Body of pancreas (tissue), 4 donors: ENCODE data around the gene STX8. TPM values are rescaled to one million over a fixed set of nuclear protein-coding genes. Genes with fewer than 3 reads are reported as not detected.
"Not testable (repeated sequence)": the region's sequence is repeated elsewhere in the genome, so short reads cannot be mapped to it uniquely, and the experiment has no call there.

Source experiments
- ATAC-seq: fragments of 150-250 bp; one replicate; pipeline ENCODE4 v1.9.1; 2016
- DNase-seq, 4 donors: peaks; one replicate each; pipeline ENCODE4 v3.0.0-alpha.2; 2019
- H3K27ac ChIP-seq, 4 donors: fragments of 200-600 bp; sonication (generic); 1 replicate in 3 of 4; 2 replicates in 1 of 4; pipeline versions ENCODE4 v1.5.1 to v1.6.1; 2016 to 2019; ENCODE audit warnings: mild to moderate bottlenecking in 1 of 4, mixed read lengths in 1 of 4, moderate library complexity in 1 of 4
- H3K27me3 ChIP-seq, 2 donors: fragments of 200-600 bp; sonication (generic); one replicate each; pipeline ENCODE4 v1.6.0; 2016; ENCODE audit warnings: mild to moderate bottlenecking in 1 of 2
- H3K36me3 ChIP-seq, 2 donors: fragments of 200-600 bp; sonication (generic); replicated peaks in 1 of 2; 2 replicates each; pipeline ENCODE4 v1.5.1; 2016; ENCODE audit warnings: low read depth in 2 of 2; ENCODE audit not compliant: insufficient read depth in 1 of 2
- H3K4me1 ChIP-seq: fragments of 200-600 bp; sonication (generic); one replicate; pipeline ENCODE4 v1.6.0; 2016
- H3K4me3 ChIP-seq, 2 donors: fragments of 200-600 bp; sonication (generic); 1 replicate in 1 of 2; 2 replicates in 1 of 2; pipeline ENCODE4 v1.5.1; 2016 to 2019
- H3K9me3 ChIP-seq, 3 donors: fragments of 200-600 bp; sonication (generic); 1 replicate in 2 of 3; 2 replicates in 1 of 3; pipeline ENCODE4 v1.5.1; 2016
- POLR2A ChIP-seq, 3 donors: fragments of 450-650 bp; IDR thresholded peaks; one replicate each; pipeline ENCODE4 v1.6.1; 2016; ENCODE audit warnings: antibody characterized with exemption in 3 of 3, mild to moderate bottlenecking in 2 of 3
- WGBS, 2 donors: methylation state at CpG; one replicate each; pipeline ENCODE4 v1.1.5; 2017; 5-methylcytosine and 5-hydroxymethylcytosine counted together
- intact Hi-C: fragments of 100-400 bp; cut with DNase I; formaldehyde crosslinking; loops from one replicate; pipeline ENCODE4 v1.15.1; 2023
- total RNA-seq, 2 donors: library from RNA; depleted of rRNA; stranded (reverse); fragments of >200 nt; gene quantifications; one replicate each; pipeline ENCODE4 v1.1.0, GENCODE V29; 2016
- TF ChIP-seq, protein P1 (sequence below), 7 experiments: fragments of 450-650 bp in 4 of 7; fragments of 200-600 bp in 3 of 7; sonication (generic) in 3 of 7; IDR thresholded peaks; one replicate each; pipeline ENCODE4 v1.5.1; 2016 to 2019; ENCODE audit warnings: antibody characterized with exemption in 7 of 7

The STX8 gene
- total RNA-seq, 2 donors from 2014 or later, result 32.2 to 37.6 TPM

DNA sequence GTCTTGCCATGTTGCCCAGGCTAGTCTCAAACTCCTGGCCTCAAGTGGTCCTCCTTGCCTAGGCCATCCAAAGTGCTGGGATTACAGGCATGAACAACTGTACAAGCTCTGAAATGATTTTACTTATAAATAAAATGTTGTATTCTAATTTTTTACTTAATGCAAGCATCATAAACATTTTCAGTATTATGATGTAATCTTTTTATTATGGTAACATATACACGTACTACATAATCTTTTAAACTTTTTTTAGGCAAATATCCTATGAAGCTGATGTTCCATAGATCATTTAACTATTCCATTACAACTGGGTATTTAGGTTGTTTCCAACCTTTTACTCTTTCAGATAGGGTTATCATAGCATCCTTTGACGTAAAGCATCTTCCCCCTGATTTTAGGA is 35.9 kb upstream of the STX8 start:
- Histone ChIP-seq H3K9me3 (no peaks in the 10 kb centered on the region), H3K4me1 (no peaks in the 10 kb centered on the region), H3K4me3 (no peak overlapping the region), H3K27ac (no peak overlapping the region), H3K36me3 (no peaks in the 10 kb centered on the region), H3K27me3 (no peaks in the 10 kb centered on the region)
- intact Hi-C loops, result no loop called here
- TF ChIP-seq, protein P1, sequence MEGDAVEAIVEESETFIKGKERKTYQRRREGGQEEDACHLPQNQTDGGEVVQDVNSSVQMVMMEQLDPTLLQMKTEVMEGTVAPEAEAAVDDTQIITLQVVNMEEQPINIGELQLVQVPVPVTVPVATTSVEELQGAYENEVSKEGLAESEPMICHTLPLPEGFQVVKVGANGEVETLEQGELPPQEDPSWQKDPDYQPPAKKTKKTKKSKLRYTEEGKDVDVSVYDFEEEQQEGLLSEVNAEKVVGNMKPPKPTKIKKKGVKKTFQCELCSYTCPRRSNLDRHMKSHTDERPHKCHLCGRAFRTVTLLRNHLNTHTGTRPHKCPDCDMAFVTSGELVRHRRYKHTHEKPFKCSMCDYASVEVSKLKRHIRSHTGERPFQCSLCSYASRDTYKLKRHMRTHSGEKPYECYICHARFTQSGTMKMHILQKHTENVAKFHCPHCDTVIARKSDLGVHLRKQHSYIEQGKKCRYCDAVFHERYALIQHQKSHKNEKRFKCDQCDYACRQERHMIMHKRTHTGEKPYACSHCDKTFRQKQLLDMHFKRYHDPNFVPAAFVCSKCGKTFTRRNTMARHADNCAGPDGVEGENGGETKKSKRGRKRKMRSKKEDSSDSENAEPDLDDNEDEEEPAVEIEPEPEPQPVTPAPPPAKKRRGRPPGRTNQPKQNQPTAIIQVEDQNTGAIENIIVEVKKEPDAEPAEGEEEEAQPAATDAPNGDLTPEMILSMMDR (IDR thresholded peaks at IDR 0.05), result no peak
- no peak for TF ChIP-seq POLR2A (IDR thresholded peaks at IDR 0.05)
- no peak for ATAC-seq
- no peak for DNase-seq
- WGBS, 2 donors, result 55 to 61% methylated on average over 2 of the region's 2 CpGs

DNA sequence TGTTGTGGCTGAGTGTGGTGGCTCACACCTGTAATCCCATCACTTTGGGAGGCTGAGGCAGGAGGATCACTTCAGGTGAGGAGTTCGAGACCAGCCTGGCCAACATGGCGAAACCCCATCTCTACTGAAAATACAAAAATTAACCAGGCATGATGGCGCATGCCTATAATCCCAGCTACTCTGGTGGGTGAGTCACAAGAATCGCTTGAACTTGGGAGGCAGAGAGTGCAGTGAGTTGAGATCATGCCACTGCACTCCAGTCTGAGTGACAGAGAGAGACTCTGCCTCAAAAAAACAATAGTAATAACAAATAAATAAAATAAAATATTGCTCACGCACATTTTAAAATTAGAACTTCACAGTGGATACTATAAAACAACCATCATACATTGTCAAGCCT is 31.4 kb upstream of the STX8 start:
- ATAC-seq, result not testable (repeated sequence)

DNA sequence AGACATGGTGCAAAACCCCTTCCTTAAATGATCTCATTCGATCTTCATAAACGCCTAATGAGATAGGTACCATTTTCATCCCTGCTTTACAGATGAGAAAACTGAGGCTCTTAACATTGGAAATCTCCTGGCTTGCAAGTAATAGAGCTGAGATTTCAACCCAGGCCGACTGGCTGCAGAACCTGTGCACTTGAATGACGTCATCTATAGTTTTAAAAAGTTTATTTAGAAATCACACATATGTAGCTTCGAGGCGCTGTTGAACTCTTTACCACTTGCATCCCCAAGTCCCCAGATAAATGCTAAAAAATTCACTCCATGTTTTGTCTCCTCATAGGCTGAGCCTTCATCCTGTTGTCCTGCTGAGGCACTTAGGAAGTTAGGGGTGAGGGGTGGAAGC is 30.8 kb upstream of the STX8 start:
- 82 to 85% methylated on average over 6 of the region's 6 CpGs for WGBS, 2 donors
- Histone ChIP-seq H3K9me3 (no peaks in the 10 kb centered on the region), H3K36me3 (no peaks in the 10 kb centered on the region), H3K27me3 (no peaks in the 10 kb centered on the region), H3K4me3 (no peak overlapping the region), H3K4me1 (no peaks in the 10 kb centered on the region), H3K27ac (no peak overlapping the region)
- TF ChIP-seq, protein P1 (IDR thresholded peaks at IDR 0.05), result no peak
- no peak for TF ChIP-seq POLR2A (IDR thresholded peaks at IDR 0.05)
- intact Hi-C loops, result no loop called here
- DNase-seq (no peak), ATAC-seq (no peak)

More for the DNA sequence above, 31.4 kb upstream of the STX8 start:
- H3K36me3 ChIP-seq, H3K4me3 ChIP-seq, DNase-seq, H3K27me3 ChIP-seq, H3K27ac ChIP-seq, H3K9me3 ChIP-seq, intact Hi-C loops, H3K4me1 ChIP-seq: not testable (repeated sequence)
- 70 to 72% methylated on average over 5 of the region's 5 CpGs for WGBS, 2 donors

DNA sequence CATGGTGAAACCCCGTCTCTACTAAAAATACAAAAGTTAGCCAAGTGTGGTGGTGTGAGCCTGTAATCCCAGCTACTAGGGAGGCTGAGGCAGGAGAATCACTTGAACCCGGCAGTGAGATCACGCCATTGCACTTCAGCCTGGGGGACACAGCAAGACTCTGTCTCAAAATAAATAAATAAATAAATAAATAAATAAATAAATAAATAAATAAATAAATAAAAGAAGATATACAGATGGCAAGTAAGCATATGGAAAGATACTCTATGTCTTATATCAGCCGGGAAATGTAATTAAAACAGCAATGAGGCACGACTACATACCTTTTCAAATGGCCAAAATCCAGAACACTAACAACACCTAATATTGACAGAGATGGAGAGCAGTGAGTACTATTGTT is 29.0 kb upstream of the STX8 start:
- intact Hi-C loops, H3K4me1 ChIP-seq, H3K27me3 ChIP-seq, H3K4me3 ChIP-seq, DNase-seq, ATAC-seq, H3K36me3 ChIP-seq, H3K9me3 ChIP-seq, H3K27ac ChIP-seq: not testable (repeated sequence)
- WGBS, 2 donors, result 84 to 89% methylated on average over 5 of the region's 5 CpGs

DNA sequence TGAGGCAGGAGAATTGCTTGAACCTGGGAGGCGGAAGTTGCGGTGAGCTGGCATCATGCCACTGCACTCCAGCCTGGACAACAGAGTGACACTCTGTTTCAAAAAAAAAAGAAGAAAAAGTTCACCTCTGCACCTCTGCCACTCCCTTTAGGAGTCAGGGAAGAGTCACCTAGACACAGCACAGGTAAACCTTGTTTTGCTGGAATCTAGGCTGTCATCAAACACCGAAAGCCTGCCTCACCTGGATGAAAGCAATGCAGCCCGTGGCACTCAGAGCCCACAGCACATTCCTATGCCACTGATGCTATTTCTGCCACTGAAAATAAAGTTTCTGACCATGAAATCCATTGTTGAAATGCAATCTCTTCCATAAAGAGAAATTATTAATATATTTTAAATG is 23.0 kb upstream of the STX8 start:
- Histone ChIP-seq H3K27me3 (no peaks in the 10 kb centered on the region), H3K27ac (no peak overlapping the region), H3K36me3 (no peaks in the 10 kb centered on the region), H3K4me1 (no peaks in the 10 kb centered on the region), H3K9me3 (no peaks in the 10 kb centered on the region), H3K4me3 (no peak overlapping the region)
- intact Hi-C loops, result no loop called here
- no peak for DNase-seq
- no peak for ATAC-seq
- no peak for TF ChIP-seq POLR2A (IDR thresholded peaks at IDR 0.05)
- TF ChIP-seq, protein P1 (IDR thresholded peaks at IDR 0.05), result no peak
- 86 to 91% methylated on average over 4 of the region's 4 CpGs for WGBS, 2 donors

DNA sequence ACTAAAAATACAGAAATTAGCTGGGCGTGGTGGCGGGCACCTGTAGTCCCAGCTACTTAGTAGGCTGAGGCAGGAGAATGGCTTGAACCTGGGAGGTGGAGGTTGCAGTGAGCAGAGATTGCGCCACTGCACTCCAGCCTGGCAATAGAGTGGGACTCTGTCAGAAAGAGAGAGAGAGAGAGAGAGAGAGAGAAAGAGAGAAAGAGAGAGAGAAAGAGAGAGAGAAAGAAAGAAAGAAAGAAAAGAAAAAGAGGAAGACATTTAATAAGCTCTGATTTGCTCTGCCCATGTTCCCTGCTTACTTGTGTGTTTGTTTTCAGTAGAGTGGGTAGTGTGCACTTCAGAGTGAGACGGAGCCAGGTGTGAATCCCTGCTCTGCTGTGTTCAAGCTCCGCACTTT is 22.0 kb upstream of the STX8 start:
- H3K27ac ChIP-seq, H3K36me3 ChIP-seq, DNase-seq, H3K4me1 ChIP-seq, H3K4me3 ChIP-seq, H3K27me3 ChIP-seq, intact Hi-C loops, H3K9me3 ChIP-seq, ATAC-seq: not testable (repeated sequence)
- WGBS, 2 donors, result 88 to 89% methylated on average over 5 of the region's 5 CpGs
